Activated CD8-positive, alpha-beta memory T cell treated with anti-CD3 and anti-CD28 coated beads for 1 hour (primary cell): ENCODE results near the gene CLEC19A.
"Not testable (repeated sequence)": the region's sequence is repeated elsewhere in the genome, so short reads cannot be mapped to it uniquely, and the experiment has no call there.

Source experiments
- DNase-seq, 2 donors: peaks; one replicate each; pipeline ENCODE4 v3.0.0-alpha.2; 2020; ENCODE audit warnings: low read depth in 1 of 2; ENCODE audit errors: extremely low read depth in 1 of 2

Gene CLEC19A

DNA sequence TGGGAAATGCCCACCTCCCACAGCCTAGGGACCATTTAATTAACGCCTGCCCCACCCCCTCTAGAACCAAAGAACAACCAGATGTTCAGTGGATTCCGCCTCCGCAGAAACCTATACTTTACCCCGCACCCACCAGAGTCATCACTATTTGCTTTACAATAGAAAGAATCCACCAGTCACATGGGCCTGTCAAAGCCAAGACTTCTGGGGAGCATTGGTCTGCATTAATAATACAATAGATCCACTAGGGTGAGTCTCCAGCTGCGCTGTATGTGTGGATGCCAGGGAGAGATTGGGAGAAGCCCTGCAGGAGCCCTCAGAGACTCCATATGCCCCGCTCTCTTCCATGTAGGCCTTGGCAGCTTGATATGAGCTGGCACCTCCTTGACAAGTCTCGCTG is 31.3 kb downstream of the CLEC19A start:
- no peak for DNase-seq

DNA sequence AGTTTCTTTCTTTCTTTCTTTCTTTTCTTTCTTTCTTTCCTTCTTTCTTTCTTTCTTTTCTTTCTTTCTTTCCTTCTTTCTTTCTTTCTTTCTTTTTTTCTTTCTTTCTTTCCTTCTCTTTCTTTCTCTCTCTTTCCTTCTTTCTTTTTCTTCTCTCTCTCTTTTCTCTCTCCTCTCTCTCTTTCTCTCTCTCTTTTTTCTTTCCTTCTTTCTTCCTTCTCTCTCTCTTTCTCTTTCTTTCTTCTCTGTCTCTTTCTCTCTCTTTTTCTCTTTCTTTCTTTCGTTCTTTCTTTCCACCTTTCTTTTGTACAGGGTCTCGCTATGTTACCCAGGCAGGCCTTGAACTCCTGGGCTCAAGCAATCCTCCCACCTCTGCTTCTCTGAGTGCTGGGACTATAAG is 35.7 kb downstream of the CLEC19A start:
- not testable (repeated sequence) for DNase-seq

DNA sequence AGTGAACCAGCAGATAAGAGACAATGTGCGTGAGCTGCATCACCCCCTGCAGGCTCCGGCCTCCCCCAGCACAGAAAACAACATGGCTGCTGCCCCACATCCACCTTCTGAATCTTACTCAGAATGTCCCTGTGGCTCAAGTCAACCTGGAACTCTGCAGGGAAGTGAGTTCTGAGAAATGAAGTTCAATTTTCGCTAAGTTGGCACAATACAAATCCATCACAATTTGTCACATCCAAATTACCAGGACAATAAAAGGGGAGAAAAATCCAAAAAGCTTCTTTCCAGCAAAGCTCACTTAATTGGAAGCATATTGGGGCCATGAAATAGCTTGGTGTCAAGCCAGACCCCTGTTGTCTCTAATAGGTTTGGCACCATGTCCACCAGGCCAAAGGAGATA is 38.1 kb downstream of the CLEC19A start:
- DNase-seq, result no peak

GRCh38 chr16:19328364-19328763 is 42.8 kb downstream of the CLEC19A start:
- no peak for DNase-seq

GRCh38 chr16:19329932-19330331 is 44.4 kb downstream of the CLEC19A start:
- no peak for DNase-seq

- no peak for DNase-seq
These were observed 45.4 kb downstream of the CLEC19A start for GRCh38 chr16:19330841-19331397.

DNA sequence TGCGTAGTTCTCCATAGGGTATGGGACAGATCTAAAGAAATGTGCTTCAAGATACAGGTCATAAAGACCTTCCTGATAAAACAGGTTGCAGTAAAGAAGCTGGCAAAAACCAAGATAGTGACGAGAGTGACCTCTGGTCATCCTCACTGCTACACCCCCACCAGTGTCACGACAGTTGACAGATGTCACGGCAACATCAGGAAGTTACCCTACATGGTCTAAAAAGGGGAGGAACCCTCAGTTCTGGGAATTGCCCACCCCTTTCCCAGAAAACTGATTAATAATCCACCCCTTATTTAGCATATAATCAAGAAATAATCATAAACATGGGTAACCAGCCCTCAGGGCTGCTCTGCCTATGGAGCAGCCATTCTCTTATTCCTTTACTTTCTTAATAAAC is 46.3 kb downstream of the CLEC19A start:
- no peak for DNase-seq

DNA sequence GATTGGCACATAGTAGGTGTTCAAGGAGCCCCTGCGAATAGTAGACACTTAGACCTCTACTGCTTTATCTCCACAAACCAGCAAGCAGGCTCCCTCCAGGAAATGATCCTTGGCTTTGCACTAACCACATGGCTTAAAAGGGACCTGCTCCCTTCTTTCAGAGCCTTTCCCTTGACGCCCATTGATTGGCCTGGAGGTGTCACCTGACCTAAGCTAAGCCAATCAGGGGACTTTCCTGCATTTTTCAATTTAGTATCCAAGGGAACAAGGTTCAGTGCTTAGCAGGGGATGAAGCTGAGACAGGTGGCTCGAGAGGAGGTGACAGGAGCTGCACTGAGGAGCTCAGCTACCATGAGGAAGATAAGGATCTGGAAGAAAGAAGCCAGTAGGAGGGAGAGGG is 52.8 kb downstream of the CLEC19A start:
- no peak for DNase-seq

DNA sequence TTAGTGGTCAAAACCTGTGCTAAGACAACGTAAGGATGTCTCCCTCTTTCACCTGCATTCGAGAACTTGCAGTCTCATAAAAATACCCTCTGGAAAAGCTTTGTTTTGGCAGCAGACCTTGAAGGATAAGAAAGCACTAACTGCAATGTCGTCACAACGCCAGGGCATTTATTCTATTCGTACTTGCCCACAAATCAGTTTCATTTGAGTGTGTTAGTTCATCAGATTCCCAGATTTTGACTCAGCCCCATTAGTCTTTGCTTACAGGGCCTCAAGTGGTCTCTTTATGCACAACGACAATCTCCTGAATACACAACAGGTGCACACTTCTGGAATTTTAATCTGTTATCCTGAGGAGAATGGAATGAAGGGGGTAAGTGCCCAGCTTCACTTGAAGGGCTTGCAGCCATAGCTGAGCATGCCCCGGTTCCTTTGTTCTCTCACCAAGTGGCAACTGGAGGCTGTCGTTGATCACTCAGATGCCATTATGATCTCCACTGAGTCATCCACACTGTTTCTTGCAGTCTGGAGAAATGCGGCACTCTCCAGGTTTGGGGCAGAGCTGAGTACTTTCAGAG is 58.8 kb downstream of the CLEC19A start:
- no peak for DNase-seq

DNA sequence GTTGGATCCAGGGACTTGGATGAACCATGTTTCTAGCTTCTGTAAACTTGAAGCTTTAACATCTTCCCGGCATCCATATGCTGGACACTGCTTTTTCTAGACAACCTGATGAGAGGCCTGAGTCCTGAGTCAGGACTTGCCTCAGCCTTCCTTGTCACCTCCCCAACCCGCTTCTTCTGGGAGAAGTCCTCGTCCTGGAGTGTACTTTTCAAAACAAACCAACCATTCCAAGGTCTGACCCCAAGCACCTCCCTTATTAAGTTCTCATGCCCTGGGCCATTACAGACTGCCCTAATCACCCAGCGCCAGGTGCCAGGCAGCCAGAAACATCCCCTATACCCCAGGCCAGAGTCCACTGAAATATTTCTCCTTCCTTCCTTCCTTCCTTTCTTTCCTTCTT is 59.4 kb downstream of the CLEC19A start:
- no peak for DNase-seq

DNA sequence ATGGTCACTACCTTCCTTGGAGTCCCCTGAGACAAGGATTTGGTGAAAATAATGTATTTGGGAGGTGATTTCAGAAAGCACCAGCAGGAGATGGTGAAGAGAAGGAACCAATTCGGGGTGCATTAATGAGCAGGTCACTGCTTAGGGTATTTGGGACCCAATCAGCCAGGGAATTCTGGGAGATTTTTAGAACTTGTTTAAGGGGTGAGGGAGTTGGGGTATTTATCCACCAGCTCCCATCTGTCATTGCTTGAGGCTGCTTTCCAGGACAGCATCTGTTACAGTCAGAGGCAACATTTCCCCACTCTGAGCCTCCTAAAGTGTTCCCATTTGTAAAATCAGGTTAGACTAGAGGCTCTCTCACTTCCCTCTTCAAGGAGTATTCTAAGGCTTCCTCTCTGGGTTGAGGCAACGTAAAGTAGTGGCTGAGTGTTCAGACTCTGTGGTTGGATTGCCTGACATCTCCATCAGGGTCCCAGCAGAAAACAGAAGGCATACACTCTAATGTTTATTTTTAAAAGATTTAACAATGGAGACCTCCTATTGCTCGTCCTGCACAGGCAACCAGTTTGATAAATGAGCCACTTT is 60.9 kb downstream of the CLEC19A start:
- DNase-seq, result no peak

DNA sequence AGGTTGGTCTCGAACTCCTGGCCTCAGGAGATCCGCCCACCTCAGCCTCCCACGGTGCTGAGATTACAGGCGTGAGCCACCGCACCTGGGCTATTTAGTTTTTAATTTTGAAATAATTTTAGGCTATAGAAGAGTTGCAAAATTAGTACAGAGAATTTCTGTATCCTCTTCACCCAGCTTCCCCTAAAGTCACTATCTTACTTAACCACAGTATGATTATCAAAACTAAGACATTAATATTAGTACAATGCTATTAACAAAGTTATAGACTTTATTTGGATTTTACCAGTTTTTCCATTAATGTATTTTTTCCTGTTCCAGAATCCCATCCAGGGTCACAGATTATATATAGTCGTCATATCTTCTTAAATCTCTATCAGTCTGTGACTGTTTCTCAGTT is 62.6 kb downstream of the CLEC19A start:
- no peak for DNase-seq

DNA sequence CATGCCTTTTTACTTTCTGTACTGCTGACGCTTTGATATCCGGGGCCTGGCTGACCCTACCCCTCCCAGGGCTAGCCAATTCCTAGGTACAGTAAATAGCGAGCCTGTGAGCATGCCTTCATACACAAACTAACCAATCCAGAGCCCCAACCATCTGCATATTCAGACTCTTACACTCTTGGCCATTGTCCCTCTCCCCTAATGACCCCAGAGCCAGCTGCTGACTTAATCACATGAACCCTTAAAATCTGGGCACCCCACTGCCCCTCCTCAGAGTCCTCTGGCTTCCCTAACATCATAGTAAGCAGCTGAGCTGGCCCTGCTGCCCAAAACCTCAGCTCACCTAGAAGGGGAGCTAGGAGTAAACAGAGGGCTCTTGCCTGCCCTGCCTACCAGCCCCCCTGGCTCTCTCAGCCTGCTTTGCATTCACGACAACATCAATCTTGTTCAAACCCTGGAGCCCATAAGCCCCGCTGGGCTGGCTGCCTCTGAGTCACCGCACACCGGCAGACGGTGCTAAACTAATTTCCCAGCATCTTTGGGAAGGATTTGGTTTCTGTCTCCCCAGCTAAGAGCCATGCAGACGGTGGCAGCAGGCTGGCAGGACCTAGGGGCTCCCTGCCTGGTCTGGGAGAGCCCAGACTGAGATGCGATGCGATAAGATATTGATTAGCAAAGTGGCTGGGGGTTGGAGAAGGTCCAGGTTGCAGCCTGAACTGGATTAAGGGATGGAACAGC is 63.2 kb downstream of the CLEC19A start:
- DNase-seq, result no peak

- no peak for DNase-seq
These were observed 68.8 kb downstream of the CLEC19A start for GRCh38 chr16:19354371-19354770.

- DNase-seq, result no peak
These were observed 70.8 kb downstream of the CLEC19A start for GRCh38 chr16:19356024-19356952.

- DNase-seq, result no peak
These were observed 74.0 kb downstream of the CLEC19A start for GRCh38 chr16:19359556-19359955.
